ENCODE data around the gene CA12. TPM values are rescaled to one million over a fixed set of nuclear protein-coding genes. Genes with fewer than 3 reads are reported as not detected.

CA12 gene
- total and polyA plus RNA-seq, 2 of the 8 experiments (the other 6 are each of a cell fraction or from before 2014, with no cell fraction given) = 4.7 to 4.9 TPM

GRCh38 chr15:63292241-63292640 is 89.4 kb downstream of the CA12 start (continued):
- no peak for TF ChIP-seq TAF1 (IDR thresholded peaks at IDR 0.05; ENCODE audit: low read depth, low read length)
- TF ChIP-seq NANOG (IDR thresholded peaks at IDR 0.05; ENCODE audit: insufficient read depth, low read depth, low read length, poor library complexity, severe bottlenecking) = no peak
- no peak for TF ChIP-seq POLR2A (IDR thresholded peaks at IDR 0.05; ENCODE audit: control extremely low read depth in 1 of 2, low read depth in 2 of 2, low read length in 2 of 2)
- no peak for TF ChIP-seq SP4 (IDR thresholded peaks at IDR 0.05; ENCODE audit: low read length)
- TF ChIP-seq EP300 (IDR thresholded peaks at IDR 0.05; ENCODE audit: borderline replicate concordance in 1 of 2, low read depth in 2 of 2, low read length in 2 of 2) = no peak
